ENCODE measurements around the gene SLC41A3.

- no peak for TF ChIP-seq EZH2phosphoT487 (IDR thresholded peaks at IDR 0.05; ENCODE audit: borderline replicate concordance, low read length)
- TF ChIP-seq, protein P1, sequence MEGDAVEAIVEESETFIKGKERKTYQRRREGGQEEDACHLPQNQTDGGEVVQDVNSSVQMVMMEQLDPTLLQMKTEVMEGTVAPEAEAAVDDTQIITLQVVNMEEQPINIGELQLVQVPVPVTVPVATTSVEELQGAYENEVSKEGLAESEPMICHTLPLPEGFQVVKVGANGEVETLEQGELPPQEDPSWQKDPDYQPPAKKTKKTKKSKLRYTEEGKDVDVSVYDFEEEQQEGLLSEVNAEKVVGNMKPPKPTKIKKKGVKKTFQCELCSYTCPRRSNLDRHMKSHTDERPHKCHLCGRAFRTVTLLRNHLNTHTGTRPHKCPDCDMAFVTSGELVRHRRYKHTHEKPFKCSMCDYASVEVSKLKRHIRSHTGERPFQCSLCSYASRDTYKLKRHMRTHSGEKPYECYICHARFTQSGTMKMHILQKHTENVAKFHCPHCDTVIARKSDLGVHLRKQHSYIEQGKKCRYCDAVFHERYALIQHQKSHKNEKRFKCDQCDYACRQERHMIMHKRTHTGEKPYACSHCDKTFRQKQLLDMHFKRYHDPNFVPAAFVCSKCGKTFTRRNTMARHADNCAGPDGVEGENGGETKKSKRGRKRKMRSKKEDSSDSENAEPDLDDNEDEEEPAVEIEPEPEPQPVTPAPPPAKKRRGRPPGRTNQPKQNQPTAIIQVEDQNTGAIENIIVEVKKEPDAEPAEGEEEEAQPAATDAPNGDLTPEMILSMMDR (IDR thresholded peaks at IDR 0.05; ENCODE audit: low read depth, low read length, poor library complexity, severe bottlenecking), result no peak
These were observed 850 bp upstream of the SLC41A3 start for GRCh38 chr3:126084768-126085180.

All from DOHH2 (cell line).